CMK (cell line): ENCODE measurements around the gene FOXR1.

Source experiments
- DNase-seq: peaks from one replicate; pipeline ENCODE4 v3.0.0-alpha.2; 2010; ENCODE audit warnings: low read depth

FOXR1 gene

DNA sequence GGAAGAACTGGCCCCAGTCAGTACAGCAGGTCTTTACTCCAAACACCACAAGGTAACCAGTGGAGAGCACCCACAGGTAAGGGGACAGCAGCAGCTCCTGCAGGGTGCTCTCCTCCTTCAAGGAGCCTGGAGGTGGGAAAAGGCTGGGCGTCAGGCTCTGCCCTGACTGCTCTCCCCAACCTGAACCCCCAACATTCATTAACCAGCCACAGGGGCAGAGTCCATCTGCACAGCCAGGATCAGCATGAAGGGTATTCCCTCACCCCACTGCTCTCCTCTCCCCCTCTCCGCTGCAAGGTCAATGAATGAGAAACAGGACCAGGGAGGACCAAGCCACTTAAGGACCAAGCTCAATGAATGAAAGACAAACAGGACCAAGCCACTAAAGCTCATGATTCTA, 55.4 kb downstream of the FOXR1 start:
- no peak for DNase-seq

GRCh38 chr11:119027561-119028345, 56.2 kb downstream of the FOXR1 start:
- DNase-seq = no peak

- DNase-seq = no peak
These were observed 56.9 kb downstream of the FOXR1 start for GRCh38 chr11:119028346-119029068.

DNA sequence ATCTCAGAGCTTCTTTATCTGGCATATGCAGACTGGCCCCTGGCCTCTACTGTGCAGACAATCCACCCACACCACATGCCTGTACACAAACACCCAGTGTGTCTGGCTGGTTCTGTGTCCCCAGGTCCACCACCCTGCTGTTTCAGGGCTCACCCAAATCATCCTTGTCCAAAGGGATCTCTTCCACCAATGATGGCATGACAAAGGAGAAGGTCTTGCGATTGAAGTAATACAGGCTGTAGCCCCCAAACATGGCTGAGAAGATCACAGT, 57.4 kb downstream of the FOXR1 start:
- DNase-seq = no peak

DNA sequence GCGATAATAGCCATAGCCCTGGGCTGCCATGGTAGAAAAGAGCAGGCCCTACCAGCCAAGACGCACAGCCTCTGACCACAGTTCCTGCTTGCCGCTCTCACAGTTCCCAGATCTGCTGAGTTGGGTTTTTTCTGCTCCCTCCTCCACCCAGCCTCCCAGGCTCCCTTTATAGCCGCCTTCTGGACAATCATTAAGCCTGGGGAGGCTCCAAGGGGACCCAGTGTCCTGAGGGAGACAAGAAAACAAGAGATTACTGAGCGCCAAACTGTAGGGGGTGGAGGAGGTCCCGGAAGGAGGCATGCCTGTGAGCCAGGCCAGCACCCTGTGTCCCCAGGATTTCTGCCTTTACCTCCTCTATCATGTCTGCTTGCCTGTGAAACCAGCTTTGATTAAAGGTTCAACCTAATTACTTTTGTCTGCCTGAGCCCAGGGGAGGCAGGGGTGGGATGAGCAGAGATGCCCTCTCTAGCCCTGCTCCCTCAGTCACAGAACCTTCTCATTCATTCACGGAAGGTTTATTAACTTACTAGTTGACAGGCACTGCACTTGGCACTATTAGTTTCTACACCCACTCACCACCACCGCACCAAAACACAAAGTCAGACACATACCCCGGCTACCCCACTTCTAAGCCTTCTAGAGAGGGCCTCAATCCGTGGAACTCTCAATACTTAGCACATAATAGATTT, 57.9 kb downstream of the FOXR1 start:
- no peak for DNase-seq

DNA sequence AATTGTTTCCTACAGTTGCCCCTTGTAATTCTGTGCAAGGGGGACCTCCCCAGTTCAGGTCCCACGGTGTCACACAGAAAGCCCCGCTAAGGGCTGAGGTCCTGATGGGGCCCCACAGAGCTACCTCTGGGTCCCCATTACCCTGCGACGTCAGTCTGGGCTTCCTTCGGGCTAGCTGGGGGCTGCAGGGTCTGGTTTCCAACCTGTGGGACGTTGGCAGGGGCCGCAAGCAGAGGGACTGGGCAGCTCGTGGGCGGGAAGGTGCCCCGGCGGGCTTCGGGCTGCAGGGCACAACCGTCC, 58.4 kb downstream of the FOXR1 start:
- DNase-seq = no peak

- DNase-seq = peak; percentile 98
These were observed 58.9 kb downstream of the FOXR1 start, which contains the start of gene SLC37A4 for GRCh38 chr11:119030329-119031047. Gene SLC37A4, minus strand, starts transcription at chr11:119030877.
